GM12892 (cell line): ENCODE results near the gene SELENOW.
"Not testable (repeated sequence)": the region's sequence is repeated elsewhere in the genome, so short reads cannot be mapped to it uniquely, and the experiment has no call there.

ENCODE experiments used
- DNase-seq: peaks from one replicate; pipeline ENCODE4 v3.0.0; 2011; ENCODE audit not compliant: insufficient read length
- FAIRE-seq: peaks from 2 replicates; lab custom pipeline; 2011; peaks lifted over from hg19 to GRCh38; lab: Jason Lieb, UNC
- POLR2A ChIP-seq: IDR thresholded peaks from 2 replicates; pipeline ENCODE4 v1.6.1; 2011; ENCODE audit warnings: low read depth, low read length, control low read depth
- POLR2AphosphoS5 ChIP-seq: IDR thresholded peaks from 2 replicates; pipeline ENCODE4 v1.6.1; 2011; ENCODE audit warnings: low read depth, low read length, control low read depth
- TAF1 ChIP-seq: IDR thresholded peaks from 2 replicates; pipeline ENCODE4 v1.6.1; 2011; ENCODE audit warnings: low read depth, mild to moderate bottlenecking, control low read depth, low read length, borderline replicate concordance

Gene SELENOW

DNA sequence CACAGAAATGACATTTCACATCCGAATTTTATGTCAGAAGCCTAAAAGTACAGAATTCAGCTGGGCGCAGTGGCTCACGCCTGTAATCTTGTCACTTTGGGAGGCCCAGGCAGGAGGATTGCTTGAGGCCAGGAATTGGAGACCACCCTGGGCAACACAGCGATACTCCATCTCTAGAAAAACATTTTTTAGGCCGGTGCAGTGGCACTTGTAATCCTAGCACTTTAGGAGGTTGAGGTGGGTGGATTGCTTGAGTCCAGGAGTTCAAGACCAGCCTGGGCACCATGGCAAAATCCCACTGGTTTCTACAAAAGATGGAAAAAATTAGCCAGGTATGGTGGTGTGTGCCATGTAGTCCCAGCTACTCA is 17.9 kb upstream of the SELENOW start:
- FAIRE-seq (no peak), DNase-seq (no peak)
- peak; percentile 47; the same call in 1 of the 2 replicates for TF ChIP-seq POLR2A
- peak; percentile 57; the same call in 1 of the 2 replicates for TF ChIP-seq POLR2AphosphoS5
- TF ChIP-seq TAF1 = no peak

GRCh38 chr19:47761566-47761965 is 16.9 kb upstream of the SELENOW start:
- no peak for DNase-seq
- FAIRE-seq = no peak
- TF ChIP-seq TAF1 (no peak), POLR2AphosphoS5 (no peak), POLR2A (no peak)

DNA sequence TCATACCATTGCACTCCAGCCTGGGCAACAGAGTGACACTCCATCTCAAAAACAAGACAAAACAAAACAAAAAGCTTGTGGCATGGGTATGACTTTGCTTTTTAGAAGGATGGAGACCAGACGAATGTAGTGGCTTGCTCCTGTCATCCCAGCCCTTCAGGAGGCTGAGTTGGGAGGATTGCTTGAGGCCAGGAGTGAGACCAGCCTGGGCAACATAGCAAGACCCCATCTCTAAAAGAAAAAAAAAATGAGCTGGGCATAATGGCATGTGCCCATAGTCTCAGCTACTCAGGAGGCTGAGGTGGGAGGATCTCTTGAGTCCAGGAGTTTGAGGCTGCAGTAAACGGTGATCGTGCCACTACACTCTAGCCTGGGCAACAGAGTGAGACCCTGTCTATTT is 16.4 kb upstream of the SELENOW start:
- TF ChIP-seq POLR2AphosphoS5 = no peak
- no peak for TF ChIP-seq TAF1
- no peak for TF ChIP-seq POLR2A
- FAIRE-seq (no peak), DNase-seq (no peak)

DNA sequence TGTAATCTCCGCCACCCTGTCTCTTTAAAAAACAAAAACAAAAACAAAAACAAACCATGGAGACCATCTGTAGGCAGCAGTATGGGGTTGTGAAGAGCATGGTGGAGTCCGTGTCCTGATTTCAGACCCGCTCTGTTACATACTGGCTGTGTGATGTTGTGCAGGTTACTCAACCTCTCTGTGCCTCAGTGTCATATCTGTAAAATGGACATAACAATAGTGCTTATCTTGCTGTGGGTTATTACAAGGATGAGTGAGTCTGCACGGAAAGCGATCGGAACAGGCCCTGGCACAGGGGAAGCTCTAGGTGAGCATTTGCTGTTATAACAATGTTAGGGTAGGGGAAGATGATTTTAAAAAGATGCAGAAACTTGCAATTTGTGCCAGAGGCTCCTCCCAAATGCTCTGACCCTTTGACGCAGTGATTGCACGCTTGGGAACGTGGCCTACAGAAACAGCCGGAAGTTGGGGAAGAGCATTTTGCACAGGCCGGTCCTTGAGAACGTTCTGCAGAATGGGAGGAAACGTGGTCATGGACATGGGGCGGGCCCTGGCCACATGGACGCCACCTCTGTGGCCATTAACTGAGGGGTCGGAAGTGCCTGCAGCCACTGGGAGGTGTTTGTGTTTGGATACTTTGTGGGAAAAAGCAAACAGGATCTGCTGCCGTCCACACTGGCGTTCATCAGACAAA is 15.7 kb upstream of the SELENOW start:
- TF ChIP-seq POLR2AphosphoS5 (no peak), TAF1 (no peak), POLR2A (no peak)
- FAIRE-seq (no peak), DNase-seq (no peak)

DNA sequence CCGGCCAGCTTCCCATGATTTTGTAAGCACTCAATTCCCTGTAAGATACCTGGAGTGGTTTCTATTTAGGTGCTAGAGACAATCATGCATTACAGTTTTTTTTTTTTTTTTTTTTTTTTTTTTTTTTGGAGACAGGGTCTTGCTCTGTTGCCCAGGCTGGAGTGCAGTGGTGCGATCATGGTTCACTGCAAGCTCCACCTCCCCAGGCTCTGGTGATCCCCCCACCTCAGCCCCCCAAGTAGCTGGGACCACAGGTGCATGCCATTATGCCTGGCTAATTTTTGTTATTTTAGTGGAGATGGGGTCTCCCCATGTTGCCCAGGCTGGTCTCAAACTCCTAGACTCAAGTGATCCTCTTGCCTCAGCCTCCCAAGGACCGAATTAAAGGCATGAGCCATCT is 13.8 kb upstream of the SELENOW start:
- not testable (repeated sequence) for FAIRE-seq, DNase-seq

GRCh38 chr19:47765523-47766358 is 12.8 kb upstream of the SELENOW start:
- no peak for FAIRE-seq
- TF ChIP-seq POLR2A (no peak), POLR2AphosphoS5 (no peak), TAF1 (no peak)
- no peak for DNase-seq

DNA sequence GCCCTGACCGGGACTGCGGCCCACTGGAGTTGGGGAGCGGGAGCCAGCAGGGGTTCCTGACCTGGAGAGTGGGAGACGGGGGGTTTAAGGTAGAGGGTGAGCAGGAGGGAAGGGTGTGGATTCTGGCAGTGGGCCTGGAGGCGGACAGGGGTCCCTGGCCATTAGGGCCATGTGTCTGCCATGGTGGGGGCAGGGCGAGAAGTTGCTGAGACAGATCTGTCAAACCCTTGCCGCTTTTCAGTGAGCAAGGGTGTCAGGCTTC is 12.2 kb upstream of the SELENOW start:
- FAIRE-seq (no peak), DNase-seq (no peak)
- no peak for TF ChIP-seq POLR2A
- no peak for TF ChIP-seq POLR2AphosphoS5
- TF ChIP-seq TAF1 = no peak

- FAIRE-seq = no peak
- no peak for DNase-seq
Observed at GRCh38 chr19:47766670-47767069, 11.8 kb upstream of the SELENOW start.

DNA sequence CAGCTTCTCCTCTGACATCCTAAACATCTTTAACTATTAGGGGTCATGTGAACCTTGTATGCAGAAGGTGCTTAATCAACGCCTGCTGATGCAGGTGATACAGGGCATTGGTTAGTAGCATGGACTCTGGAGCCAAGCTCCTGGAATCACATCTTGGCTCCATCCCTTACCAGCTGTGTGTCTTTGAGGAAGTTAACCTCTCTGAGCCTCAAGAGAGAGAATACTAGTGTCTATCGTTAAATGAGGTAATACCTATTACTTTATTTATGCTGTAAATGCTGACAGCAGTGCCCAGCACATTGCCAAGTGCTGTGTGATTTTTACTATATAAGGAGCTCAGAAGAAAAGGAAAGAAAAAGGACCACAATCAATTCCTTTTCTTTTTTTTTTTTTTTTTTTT is 11.2 kb upstream of the SELENOW start:
- FAIRE-seq (no peak), DNase-seq (no peak)
- no peak for TF ChIP-seq POLR2A
- no peak for TF ChIP-seq TAF1
- TF ChIP-seq POLR2AphosphoS5 = no peak

More at GRCh38 chr19:47766670-47767069, 11.8 kb upstream of the SELENOW start:
- TF ChIP-seq TAF1 = no peak
- no peak for TF ChIP-seq POLR2AphosphoS5
- no peak for TF ChIP-seq POLR2A

GRCh38 chr19:47768604-47769003 is 9.9 kb upstream of the SELENOW start:
- DNase-seq (no peak), FAIRE-seq (no peak)
- TF ChIP-seq POLR2AphosphoS5 = no peak
- no peak for TF ChIP-seq POLR2A
- TF ChIP-seq TAF1 = no peak

DNA sequence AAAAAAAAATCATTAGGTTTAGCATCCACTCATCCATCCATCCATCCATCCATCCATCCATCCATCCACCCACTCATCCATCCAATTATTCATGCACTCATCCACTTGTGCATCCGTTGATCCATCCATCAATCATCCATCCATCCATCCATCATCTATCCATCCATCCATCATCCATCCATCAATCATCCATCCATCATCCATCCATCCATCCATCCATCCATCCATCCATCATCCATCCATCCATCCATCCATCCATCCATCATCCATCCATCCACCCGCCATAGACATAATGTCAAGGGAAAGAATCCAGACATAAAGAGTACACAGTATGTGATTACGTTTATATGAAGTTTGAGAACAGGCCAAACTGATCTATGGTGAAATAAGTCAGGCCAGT is 9.0 kb upstream of the SELENOW start:
- no peak for DNase-seq
- FAIRE-seq = no peak
- TF ChIP-seq POLR2AphosphoS5 = no peak
- TF ChIP-seq POLR2A = no peak
- no peak for TF ChIP-seq TAF1

DNA sequence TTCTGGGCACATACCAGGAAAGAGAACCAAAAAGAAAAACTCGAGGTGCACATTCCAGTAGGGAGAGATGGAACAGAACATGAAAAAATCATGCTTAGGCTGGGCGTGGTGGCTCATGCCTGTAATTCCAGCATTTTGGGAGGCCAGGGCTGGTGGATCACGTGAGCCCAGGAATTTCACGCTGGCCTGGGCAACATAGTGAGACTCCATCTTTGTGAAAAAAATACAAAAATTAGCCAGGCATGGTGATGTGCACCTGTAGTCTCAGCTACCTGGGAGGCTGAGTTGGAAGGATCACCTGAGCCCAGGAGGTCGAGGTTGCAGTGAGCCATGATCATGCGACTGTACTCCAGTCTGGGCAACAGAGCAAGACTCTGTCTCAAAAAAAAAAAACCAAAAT is 7.2 kb upstream of the SELENOW start:
- FAIRE-seq, DNase-seq: not testable (repeated sequence)
